GM11168 (cell line): Measurements from ENCODE around the gene FSTL1.

Source experiments
- in situ Hi-C: fragments of 300-500 bp; cut with MboI; formaldehyde crosslinking; loops from one replicate; pipeline ENCODE4 v1.12.0; 2022; ENCODE audit warnings: low sequenced_read_pairs; ENCODE audit not compliant: unreplicated experiment

The FSTL1 gene, protein sequence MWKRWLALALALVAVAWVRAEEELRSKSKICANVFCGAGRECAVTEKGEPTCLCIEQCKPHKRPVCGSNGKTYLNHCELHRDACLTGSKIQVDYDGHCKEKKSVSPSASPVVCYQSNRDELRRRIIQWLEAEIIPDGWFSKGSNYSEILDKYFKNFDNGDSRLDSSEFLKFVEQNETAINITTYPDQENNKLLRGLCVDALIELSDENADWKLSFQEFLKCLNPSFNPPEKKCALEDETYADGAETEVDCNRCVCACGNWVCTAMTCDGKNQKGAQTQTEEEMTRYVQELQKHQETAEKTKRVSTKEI

DNA sequence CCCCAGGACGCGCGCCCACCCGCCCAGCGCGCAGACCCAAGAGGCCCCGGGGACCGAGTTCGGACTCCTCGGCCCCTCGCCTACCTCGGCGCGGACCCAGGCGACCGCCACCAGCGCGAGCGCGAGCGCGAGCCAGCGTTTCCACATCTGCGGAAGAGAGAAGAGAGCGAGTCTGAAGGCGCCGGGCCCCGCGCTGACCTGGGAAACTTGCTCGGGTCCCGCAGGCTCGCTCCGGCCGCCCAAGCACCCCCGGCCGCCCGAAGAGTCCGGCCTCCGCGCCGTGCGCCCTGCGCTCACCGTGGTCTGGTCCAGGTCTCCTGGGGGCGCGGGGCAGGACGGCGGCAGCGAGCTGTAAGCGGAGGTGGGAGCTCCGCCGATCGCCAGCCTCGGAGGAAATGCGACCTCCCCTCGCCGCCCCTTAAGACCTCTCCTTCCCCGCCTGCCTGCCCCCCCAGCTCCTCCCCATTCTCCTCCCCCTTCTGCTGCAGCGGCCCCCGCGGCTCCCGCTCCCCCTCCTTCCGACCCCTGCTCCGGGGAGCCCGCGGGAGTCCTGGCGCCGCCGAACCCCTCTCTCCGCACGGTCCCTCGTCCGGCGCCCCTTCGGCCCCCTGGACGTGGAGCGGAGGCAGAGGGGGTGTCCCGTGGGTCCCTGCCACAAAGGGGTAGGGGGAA, at the start of gene FSTL1:
FSTL1 (minus strand) TSS at position 393 of the 672 bp plus-strand sequence; CDS start at position 147, 246 bp downstream.
- in situ Hi-C loops: no loop called here

DNA sequence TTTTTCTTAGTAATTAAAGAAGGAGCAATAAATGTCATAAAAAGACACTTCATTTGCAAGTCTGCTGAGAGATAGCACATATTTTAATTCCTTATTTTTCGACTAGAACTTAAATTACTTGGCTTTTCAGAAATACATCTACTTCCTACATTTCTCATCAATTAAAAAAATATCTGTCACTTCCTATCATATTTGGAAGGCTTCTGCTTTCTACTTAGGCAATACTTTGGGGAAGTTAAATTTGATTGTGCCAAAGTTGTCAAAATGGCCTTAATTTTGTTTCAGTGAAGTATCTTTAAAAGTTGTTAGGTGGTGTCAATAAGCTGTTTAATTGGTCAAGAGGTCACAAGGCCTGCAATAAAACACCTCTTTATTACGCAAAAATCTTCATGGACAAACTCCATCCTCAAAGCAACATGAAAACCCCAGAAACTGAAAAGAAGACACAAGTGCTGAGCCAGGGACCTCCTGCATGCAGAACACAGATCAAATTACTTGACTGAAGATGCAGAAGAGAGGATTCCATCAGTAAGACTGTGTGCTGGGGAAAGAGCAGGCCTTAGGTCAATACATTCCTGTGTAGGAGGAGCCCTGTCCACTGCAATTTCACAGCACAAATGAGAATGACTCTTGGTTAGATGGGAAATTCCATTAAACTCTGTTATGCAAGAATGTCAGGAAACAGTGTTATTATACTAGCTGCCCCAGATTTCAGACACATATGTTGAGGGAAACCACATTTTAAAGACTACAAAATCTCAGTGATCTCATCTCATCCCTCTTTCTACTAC, 48.0 kb upstream of the FSTL1 start:
- in situ Hi-C loops: no loop called here

DNA sequence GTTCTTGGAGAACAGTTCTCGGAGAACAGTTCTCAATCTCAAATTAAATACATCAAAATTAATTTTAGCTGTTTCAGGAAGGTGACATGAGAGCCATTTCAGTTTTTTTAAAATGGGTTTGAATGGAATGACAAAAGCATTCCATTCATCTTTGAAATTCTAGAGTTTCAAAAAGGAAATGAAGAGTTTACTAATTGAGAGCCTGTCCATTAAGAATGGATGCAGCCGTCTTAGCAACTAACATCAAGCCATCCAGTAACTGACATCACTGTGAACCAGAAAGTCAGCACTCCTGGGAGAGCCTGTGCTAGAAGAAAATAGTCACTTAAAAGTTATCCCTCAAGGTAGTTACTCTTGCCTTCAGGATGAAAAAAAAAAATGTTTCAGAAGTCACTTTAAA, 47.0 kb upstream of the FSTL1 start:
- in situ Hi-C loops: no loop called here

DNA sequence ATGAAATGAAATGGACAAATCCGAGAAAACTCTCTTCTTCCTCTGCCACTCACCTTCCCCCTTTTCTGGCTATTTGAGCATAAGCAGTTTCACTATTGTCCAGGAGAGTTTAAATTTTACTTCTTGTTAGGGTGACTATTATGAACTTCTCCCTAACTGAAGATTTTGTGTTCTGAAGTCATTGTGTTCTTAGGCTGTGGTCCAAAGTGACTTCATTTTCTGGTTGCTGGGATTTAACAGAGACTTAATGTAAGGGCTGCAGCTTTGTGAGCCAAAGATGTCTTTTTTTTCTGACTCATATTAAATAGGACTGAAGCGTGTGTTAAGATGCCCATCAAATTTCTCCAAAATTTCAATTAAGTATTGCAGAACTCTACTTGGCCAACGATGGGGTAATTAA, 46.5 kb upstream of the FSTL1 start:
- in situ Hi-C loops: no loop called here

DNA sequence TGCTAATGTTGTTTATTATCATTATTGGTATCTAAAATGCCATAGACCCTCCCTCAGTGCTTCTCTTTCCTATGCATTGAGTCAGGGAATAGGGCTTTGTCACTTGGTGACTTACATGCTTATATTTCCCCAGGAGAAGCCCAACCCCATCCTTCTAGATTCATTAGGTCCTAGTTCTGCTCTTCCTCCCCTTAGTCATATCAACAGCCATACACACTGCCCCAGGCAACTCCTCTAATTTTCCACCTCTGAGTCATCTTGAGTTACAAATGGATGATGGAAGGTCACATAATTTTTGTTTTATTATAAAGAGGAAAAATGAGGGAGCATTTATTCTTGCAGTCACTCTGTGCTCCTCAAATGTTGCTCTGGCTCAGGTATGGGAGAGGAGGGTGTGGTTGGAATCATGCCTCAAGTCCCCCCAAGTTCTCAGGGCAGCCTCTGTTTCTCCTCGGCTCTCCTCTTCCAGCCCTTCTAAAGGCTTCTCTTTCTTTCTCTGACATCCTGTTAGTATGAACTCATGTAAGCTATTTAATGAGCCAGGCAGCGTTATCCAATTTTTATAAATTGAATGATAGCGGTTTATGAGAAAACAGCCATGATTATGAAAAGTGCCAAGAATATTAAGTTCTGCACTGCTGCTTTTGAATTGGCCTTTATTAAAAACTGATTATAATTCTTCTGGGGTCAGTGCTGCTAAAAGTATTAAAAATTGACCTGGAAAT, 45.6 kb upstream of the FSTL1 start:
- in situ Hi-C loops: no loop called here

DNA sequence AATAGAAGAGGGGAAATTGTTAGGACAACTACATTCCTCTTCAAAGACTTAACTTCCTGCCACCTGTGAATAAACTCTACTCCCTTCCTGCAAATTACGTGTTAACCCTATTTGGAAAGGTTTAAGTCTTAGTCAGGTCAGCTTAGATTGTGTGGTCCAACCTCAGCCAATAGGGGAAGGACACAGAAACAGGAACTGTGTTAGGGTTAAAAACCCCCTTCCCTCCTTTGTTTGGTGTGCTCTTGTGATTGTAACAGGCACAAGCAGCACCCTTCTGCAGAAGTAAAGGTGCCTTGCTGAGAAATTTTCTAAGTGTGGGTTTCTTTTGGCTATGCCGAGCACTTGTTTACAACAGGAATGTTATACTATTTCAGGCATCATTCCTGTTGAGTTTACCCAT, 45.0 kb upstream of the FSTL1 start:
- in situ Hi-C loops: no loop called here

DNA sequence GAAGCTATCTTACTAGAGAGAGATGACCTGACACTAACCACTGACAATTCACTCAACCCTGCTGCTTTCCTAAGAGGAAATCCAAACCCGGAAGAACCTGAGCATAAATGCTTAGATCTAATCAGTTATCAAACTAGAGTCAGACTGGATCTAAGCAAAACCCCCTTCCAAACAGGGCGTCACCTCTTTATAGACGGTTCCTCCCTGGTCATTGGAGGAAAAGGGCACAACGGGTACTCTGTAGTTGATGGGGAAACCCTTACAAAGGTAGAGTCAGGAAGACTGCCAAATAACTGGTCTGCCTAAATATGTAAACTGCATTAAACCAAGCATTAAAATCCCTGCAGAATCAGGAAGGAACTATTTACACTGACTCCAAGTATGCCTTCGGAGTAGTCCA, 41.3 kb upstream of the FSTL1 start:
- in situ Hi-C loops: no loop called here

DNA sequence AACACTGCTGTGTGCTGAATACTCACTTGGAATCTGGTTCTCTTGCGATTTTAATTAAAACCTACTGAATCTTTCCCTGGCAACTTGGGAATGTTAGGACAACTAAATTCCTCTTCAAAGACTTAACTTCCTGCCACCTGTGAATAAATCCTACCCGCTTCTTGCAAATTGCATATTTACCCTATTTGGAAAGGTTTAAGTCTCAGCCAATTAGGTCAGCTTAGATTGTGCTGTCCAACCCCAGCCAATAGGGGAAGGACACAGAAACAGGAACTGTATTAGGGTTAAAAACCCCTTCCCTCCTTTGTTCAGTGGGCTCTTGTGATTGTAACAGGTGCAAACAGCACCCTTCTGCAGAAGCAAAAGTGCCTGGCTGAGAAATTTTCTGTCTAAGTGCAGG, 38.6 kb upstream of the FSTL1 start:
- in situ Hi-C loops: no loop called here

DNA sequence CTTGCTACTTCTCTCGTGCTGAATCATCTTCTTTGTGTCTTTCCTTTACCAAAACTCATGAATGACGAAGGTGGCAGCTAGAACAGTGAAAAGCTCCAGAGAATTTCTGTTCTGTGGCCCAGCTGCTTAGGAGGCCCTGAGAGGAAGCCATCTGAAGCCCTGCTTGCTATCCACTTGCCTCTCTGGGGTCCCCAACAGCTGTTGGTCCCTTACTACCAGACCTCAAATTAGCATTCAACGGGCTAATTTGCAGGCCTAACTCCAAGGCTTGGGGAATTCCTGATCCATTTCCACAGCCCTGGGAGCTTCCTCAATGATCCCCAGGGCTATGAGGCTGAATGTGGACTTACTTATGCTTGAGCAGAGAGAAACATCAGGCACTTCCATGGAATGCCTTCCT, 37.5 kb upstream of the FSTL1 start:
- in situ Hi-C loops: no loop called here

DNA sequence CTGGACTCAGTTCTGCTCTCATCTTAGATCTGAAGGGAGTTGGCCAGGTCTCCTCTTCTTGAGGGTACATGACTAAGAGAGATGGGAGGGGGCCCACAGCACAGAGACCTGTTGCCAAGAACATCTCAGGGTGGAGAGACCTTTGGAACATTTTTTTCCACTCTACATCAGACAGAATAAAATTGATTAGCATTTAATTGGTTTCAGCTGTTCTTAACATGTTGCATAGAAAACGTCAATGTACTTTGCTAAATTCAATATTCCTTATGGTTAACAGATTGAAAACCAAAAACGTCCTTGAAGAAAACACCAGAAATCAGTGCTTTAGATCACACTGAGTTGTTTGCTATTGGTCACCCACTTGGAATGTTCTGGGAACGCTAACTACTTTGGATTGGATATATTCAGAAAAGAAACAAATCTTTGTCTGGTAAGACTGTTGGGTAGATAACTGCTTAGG, 36.4 kb upstream of the FSTL1 start:
- in situ Hi-C loops: no loop called here

DNA sequence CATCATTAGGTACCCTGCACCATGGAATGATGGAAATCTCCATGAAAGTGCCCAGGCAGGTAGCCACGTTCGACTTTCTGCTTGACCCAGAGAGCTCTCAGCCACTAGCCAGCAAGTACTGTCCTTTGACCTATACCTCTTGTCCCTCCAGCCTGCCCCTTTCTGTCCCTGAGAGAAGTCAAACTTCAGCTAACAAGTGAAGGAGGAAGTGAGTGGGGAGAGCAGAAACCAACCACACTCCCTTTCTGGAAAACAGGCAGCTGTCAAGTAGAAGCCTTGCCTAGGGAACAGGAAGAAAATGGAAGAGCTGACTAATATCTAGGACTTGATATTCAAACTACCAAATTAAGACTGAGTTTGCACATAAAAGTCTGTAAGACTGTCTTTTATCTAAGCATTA, 30.3 kb upstream of the FSTL1 start:
- in situ Hi-C loops: no loop called here

DNA sequence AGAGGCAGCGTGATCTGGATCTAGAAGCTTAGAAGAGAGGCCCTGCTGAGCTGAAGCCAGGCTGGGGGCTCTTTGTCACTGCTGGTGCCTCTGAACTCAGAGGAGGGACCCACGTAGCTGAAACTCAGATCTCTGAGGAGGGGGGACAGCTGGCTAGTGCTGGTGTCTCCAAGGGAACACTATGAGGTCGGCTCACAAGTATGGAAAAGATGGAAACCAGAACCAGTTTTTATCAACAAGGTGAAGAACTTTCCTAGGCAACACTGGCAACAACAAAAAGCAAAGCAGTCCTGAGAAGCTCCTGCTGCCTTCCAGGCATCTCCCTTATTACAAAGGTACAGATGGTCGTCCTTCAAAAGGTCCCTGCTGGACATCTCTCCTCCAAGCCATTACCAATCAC, 27.0 kb upstream of the FSTL1 start:
- in situ Hi-C loops: no loop called here

DNA sequence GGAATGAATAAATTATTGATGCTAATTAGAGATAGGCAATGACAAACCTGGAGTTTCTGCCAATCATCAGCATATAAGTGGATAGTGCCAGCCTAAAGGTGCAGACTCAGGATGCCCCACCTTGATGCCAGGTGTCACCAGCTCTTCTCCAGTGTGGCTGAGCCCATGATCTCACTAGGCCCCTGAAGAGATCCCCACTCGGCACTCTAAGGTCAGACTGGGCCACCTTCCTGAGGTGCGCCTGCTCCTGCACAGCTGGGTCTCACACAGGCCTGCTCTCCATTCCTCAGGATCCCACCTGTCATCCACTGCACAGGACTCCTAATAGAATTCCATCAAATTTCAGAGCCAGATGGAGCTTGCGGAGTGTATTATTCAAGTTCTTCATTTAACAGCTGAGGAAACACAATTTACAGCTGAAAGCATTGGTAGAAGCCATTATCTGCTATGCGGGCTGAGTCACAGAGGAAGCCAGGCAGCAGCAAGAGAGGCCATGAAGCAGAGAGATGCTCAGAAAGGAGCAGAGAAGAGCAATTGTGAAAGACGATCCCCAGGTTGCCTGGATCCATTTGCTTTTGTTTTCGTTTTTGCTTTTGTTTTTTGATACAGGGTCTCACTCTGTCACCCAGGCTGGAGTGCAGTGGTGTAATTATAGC, 25.1 kb upstream of the FSTL1 start:
- in situ Hi-C loops: no loop called here

DNA sequence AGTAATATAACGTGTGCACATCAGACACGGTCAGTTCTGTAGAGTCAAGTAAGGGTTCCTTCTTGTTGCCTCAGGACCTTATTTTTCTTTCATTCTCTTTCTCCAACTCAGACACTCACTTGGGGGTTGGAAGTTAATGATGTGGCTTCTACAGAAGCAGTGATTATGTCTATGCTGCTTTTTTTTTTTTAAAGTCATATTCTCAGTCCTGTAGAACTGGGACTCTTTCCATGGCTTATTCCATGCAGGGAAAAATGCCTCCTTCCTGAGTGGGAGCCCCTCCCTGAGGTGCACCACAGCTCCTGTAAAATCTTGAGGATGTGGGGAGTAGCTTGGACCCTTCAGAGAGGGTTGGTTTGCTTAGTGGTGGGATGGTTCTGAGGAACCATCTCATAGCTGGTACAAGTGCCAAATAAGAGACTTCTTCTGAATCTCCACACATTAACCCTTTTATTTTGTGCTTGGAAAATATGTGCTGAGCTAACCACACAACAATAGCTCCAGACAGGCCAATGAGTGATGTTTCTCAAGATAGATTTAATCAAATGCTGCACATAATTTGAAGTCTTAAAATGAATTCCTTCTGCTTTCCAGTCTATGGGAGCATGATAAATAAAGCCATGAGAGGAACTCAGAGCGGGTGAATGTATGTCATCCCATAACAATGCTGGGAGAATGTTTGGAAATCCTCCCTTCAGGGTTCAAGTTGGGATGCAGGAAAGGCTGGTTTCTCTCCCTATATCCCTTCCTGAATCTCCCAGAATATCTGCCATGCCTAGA, 23.3 kb upstream of the FSTL1 start:
- in situ Hi-C loops: no loop called here

DNA sequence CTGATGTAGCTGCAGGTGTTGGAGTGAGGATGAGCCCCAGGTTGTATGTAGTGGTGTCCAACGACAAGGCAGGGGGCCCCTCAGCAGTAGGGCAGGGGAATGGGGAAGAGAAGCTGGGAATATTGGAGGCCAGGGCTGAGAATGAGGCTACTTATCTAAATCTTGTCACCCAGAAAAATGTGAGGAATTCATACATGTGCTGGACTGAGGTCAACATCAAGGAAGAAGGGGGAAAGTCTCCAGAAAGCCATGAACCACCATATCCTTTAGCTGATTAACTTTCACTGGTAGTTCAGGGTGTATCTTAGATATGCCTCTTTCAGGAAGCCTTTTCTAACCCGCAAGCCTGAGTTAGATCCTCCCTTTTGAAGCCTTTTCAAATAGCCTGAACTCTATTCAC, 22.6 kb upstream of the FSTL1 start:
- in situ Hi-C loops: no loop called here

DNA sequence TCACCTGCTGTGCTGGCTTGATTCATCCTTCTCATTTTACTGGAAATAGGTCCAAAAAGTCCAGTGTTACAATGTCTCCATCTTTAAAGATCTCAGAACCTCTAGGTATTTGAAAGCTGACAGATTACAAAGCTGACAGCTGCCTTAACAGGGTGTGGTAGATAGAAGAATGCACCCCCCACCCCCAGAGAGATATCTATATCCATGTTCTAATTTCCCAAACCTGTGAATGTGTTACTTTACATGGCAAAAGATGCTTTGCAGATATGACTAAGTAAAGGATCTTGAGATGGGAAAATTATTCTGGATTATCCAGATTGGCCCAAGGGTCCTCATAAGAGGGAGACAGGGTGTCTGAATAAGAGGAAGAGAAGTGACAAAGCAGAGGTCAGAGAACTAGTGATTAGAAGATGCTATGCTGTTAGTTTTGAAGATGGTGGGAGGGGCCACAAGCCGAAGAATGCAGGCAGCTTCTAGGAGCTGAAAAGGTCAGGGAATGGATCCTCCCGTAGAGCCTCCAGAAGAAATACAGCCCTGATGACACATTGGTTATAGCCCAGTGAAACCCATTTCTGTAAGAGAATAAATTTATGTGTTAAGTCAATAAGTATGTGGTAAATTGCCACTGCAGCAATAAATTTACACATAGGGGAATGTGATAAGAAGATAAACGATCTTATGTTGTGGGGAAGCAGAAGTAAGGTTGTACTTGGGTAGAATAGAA, 21.5 kb upstream of the FSTL1 start:
- in situ Hi-C loops: no loop called here

DNA sequence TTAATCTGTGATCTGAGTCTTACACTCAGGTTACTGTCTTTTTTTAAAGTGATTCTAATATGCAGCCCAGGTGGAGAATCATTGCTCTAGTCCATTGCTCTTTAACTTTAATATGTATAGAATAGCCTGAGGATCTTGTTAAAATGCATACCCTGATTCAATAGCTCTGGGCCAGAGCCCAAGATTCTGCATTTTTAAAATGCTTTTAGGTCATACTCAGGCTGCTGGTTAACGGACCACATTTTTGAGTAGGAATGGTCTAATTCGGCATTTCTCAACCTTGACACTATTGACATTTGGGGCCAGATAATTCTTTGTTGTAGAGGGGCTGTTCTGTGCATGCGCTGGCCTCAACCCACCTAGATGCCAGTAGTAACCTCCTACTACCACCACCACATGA, 20.9 kb upstream of the FSTL1 start:
- in situ Hi-C loops: no loop called here

DNA sequence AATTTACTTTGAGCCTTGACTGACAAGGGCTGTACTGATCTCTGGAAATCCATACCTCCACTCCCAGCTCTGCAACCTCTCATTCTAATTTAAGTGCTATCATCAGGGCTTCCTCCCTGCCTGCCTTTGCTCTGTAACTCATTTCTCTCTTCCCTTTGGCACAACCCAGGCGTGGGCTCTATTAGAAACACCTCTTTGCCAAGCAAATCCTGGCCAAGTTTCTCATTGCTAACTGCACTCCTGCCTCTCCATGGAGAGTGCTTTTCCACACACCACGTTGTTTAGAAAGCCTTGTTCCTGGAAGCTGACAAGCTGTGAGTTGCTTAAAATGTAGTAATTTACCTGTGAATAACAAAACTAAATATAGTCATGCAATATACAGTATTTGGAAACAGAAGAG, 20.1 kb upstream of the FSTL1 start:
- in situ Hi-C loops: no loop called here

DNA sequence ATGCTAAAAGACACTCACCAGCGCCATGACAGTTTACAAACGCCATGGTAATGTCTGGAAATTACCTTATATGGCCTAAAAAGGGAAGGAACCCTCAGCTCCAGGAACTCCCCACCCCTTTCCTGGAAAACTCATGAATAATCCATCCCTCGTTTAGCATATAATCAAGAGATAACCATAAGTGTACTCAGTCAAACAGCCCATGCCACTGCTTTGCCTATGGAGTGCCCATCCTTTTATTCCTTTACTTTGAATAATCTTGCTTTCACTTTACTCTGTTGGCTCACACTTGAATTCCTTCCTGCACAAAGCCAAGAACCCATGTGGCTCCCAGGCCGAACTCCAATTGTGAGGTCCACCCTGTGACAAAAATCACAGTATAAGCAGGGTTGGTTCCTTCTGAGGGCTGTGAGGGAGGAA, 19.1 kb upstream of the FSTL1 start:
- in situ Hi-C loops: no loop called here
